Right lobe of liver (tissue), 4 donors: Measurements from ENCODE around the gene CFL2.

Experiments used
- POLR2A ChIP-seq: fragments of 450-650 bp; IDR thresholded peaks from one replicate; pipeline ENCODE4 v1.6.1; 2017; ENCODE audit warnings: antibody characterized with exemption, mild to moderate bottlenecking
- TF ChIP-seq, protein P1 (sequence below), 4 donors: fragments of 200-600 bp in 3 of 4; fragments of 450-650 bp in 1 of 4; IDR thresholded peaks; one replicate each; pipeline versions ENCODE4 v1.5.1 to v1.8.0; 2016 to 2022; ENCODE audit warnings: antibody characterized with exemption in 4 of 4, mild to moderate bottlenecking in 2 of 4
- donor health status: DM: no; HTN: no; CAD: no.
- donor health status: DM: no; HTN: no; CAD: no.
- donor health status: DM: no; HTN: yes; CAD: no.

DNA sequence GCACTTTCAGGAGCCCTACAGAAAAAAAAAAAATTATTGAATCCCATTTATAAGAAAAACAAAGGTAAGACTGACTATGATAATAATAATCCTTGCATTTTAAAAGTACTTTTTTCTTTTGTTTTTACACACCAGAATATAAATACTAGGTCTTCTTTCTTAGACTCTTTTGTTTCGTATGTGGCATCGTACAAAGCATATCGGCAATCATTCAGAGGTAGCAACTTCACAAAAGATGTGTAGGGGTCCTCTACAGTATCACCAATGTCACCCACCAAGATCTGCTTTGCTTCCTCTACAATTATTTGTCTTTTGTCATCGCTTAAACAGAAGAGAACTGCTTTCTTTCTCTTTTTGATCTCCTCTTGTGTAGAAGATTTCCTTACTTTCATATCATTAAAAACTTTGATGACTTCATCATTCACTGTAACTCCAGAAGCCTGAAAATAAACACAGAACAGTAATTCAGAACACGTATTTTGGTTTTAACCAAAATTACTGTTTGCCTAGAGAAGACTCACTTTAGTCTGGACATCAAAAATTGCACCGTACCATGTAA is 1.2 kb downstream of the CFL2 start:
- no peak for TF ChIP-seq POLR2A
- TF ChIP-seq, protein P1, sequence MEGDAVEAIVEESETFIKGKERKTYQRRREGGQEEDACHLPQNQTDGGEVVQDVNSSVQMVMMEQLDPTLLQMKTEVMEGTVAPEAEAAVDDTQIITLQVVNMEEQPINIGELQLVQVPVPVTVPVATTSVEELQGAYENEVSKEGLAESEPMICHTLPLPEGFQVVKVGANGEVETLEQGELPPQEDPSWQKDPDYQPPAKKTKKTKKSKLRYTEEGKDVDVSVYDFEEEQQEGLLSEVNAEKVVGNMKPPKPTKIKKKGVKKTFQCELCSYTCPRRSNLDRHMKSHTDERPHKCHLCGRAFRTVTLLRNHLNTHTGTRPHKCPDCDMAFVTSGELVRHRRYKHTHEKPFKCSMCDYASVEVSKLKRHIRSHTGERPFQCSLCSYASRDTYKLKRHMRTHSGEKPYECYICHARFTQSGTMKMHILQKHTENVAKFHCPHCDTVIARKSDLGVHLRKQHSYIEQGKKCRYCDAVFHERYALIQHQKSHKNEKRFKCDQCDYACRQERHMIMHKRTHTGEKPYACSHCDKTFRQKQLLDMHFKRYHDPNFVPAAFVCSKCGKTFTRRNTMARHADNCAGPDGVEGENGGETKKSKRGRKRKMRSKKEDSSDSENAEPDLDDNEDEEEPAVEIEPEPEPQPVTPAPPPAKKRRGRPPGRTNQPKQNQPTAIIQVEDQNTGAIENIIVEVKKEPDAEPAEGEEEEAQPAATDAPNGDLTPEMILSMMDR (IDR thresholded peaks at IDR 0.05) = no peak
